Urothelium cell line (cell line): ENCODE measurements around the gene TEKT4.
"Not testable (repeated sequence)": the region's sequence is repeated elsewhere in the genome, so short reads cannot be mapped to it uniquely, and the experiment has no call there.

ENCODE experiments used
- DNase-seq: peaks from one replicate; pipeline ENCODE4 v3.0.0; 2011; ENCODE audit warnings: low spot score, mixed read lengths
- FAIRE-seq: peaks from 2 replicates; lab custom pipeline; 2011; peaks lifted over from hg19 to GRCh38; lab: Jason Lieb, UNC

TEKT4 gene

GRCh38 chr2:94871226-94872087 lies at the start of gene TEKT4:
Gene TEKT4 (plus strand): TSS chr2:94871430. CDS start chr2:94871580, 150 bp downstream.
- FAIRE-seq (no peak), DNase-seq (no peak)

DNA sequence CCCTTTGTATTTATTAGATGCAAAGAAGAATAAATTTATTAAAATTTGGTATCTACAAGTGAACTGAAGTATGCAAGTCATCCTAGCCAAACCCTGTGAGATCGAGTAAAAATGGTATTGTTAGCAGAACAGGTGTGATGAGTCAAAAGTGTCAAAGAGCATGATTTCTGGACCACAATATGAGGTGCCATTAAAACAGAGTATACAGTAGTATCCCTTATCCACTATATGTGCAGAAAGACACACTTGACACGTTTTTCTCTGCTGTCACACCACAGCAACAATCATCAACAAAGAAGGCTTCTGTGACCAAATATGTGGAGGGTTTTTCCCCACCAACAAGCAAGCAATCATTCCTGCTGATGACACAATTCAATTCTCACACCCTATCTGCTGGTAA lies 32.0 kb upstream of the TEKT4 start:
- FAIRE-seq, DNase-seq: not testable (repeated sequence)

DNA sequence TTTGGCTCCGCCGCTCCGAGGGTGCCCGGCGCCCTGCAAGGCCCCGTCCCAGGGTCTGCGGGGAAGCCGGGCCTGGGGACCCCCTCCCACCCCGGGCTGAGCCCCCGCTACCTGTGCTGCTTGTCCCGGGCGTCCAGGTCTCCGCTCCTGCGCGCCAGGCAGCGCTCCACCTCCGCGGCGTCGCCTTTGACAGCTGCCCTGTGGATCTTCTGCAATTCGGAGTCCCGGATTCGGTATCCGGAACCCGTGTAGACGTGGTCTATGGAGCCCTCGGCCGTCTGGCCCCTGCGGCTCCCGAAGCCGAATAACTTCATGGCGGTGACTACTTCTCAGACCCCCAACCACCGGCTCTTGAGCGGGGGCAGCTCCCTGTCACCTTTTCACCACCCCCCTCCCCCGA lies 14.4 kb upstream of the TEKT4 start:
- DNase-seq, FAIRE-seq: not testable (repeated sequence)

GRCh38 chr2:94857367-94858162 lies 13.7 kb upstream of the TEKT4 start:
- FAIRE-seq, DNase-seq: not testable (repeated sequence)

DNA sequence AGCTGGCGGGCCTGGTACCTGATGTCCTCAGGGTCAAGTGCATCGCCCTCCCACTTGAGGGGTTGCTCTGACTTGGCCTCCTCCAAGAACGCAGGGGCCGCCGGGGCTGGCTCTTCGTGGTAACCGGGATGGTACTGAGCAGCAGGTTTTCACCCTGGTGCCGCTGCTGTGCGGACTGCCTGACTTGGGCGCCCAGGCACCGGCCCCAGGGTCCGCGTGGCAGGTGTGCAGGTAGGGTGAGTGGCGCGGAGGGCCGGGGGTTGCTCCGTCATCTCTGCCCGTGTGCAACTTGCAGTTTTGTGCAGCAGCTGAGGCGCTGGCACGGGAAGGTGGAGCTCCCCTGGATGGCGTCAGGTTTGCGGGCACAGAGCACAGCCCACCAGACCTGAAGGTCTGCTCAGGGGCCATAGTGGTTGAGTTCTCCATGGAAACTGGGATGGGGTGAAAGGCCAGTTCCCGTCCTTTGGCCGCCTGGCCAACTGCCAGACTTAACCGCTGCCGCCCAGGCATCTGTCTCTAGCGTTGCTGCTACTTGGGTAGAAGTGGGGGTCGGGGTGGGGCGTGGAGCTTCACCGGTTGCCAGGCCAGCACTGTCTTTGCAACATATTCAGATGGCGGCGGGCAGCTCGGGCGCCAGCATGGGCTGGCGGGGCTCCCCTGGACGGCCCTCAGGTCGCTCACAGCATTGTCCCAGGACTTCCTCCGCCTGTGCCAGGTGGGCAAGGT lies 12.9 kb upstream of the TEKT4 start:
- not testable (repeated sequence) for DNase-seq, FAIRE-seq

- DNase-seq, result no peak
- peak; percentile 44 for FAIRE-seq
Measured at GRCh38 chr2:94861308-94862152, 9.7 kb upstream of the TEKT4 start.

DNA sequence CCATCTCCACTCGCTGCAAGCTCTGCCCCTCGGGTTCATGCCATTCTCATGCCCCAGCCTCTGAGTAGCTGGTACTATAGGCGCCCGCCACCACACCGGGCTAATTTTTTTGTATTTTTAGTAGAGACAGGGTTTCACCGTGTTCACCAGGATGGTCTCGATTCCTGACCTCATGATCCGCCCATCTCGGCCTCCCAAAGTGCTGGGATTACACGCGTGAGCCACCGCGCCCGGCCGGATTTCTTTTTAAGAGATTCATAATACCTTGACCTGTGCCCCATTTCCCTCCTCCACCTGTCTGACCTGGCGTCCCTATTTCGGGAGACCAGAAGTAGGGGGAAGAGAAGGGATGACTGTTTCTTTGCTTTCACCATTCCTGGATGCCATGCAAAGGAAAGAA lies 8.3 kb upstream of the TEKT4 start:
- DNase-seq, FAIRE-seq: not testable (repeated sequence)

DNA sequence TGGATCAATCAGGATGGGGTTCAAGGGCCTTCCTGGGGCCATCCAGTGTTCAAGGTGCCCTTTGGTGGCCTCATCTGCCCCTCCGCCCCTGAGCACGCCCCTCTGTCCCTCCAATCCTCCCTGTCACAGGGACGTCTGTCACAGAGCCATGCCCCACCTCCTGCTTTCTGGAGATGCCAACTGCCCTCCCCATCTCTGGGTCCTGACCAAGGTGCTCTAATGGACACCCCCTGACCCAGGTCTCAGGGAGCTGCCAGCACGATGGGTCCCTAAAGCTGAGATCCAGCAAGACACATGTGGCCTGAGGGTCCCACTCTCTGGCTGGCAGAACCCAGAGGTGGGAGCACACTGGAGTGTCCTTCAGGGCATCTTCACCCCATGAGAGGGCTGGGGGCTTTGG lies 2.1 kb upstream of the TEKT4 start:
- no peak for FAIRE-seq
- DNase-seq, result no peak

- no peak for FAIRE-seq
- DNase-seq, result no peak
Measured at GRCh38 chr2:94869552-94870439, 1.4 kb upstream of the TEKT4 start.

DNA sequence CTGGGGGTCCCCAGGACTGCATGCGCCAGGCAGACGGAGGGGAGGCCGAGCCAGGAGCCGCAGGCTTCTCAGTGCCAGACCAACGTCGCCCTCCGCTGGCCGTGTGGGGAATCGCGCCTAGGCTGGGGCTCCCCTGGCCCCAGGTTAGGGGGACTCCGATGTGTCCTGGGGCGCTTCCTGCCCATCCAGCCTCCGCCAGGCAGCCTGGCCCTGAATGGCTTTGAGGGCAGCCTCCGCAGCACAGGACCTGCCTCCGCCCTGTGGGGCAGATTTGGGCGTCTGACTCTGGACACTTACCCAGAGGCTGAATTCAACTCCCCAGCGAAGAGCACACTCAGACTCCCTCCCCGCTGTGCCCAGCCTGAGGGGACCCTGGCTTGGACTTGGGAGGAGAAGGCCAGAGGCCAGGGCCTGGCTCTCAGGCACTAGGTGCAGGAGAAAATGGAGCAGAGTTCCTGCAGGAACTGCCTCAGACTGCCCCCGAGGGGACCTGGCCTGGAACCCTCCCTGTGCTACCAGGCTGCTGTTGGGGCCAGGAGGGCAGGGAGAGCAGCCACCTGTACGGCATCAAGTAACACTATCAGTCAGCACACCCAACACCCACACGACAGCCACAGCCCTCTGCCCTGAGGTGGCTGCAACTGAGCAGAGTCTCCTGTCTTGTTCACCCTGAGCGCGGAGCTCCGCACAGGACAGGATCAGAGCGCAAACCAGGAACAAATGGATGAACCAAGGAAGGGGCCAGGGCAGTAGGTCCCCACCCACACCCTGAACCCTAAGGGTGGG lies 597 bp upstream of the TEKT4 start:
- DNase-seq (no peak), FAIRE-seq (peak; percentile 46)

GRCh38 chr2:94872088-94872618 lies 923 bp downstream of the TEKT4 start:
- FAIRE-seq (no peak), DNase-seq (no peak)

- no peak for DNase-seq
- no peak for FAIRE-seq
Measured at GRCh38 chr2:94872676-94873361, 1.6 kb downstream of the TEKT4 start.

DNA sequence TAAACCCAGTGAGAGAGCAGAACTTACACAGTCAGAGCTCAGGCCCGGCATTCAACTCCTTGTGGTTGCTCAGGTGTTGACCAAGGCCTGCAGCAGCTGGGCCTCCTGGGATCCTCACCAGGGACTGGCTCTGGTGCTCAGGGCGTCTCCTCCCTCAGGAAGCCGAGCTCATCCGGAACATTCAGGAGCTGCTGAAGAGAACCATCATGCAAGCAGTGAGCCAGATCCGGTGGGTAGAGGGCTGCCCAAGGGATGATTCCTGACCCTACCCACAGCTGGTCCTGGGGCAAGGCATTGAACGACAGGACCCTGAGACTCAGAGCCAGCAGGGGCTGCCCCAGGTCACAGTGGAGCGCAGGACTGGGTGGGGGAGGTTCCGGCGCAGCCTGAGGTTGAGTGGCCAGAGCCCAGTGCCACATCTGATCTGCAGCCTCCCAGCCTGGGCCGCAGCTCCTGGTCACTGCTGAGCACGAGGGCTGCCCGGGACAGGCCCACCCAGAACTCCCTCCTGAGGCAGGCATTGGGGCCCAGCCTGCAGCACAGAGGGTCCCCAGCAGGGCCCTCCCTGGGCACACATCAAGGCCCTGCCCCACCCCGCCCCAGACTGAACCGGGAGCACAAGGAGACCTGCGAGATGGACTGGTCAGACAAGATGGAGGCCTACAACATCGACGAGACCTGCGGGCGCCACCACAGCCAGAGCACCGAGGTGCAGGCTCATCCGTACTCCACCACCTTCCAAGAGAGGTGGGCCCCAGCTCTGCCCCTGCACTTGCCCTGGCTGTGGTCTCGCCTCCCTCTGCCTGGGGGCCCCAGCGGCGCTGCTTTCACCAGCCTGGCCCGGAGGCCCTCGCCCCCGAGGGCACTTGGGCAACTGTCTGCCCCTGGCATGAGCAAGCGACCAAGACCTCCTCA lies 2.4 kb downstream of the TEKT4 start:
- DNase-seq (no peak), FAIRE-seq (peak; percentile 23)

- peak; percentile 92 for DNase-seq
- FAIRE-seq, result no peak
Measured at GRCh38 chr2:94874277-94874997, 3.2 kb downstream of the TEKT4 start.

- DNase-seq (no peak), FAIRE-seq (peak; percentile 93)
Measured at GRCh38 chr2:94875064-94875819, 4.0 kb downstream of the TEKT4 start.
